Activated T-cell treated with anti-CD3 and anti-CD28 coated beads for 48 hours (primary cell): ENCODE results near the gene C4orf17.
A peak's percentile ranks its signal among the peaks of the same experiment; 100 is the strongest.
"Not testable (repeated sequence)": the region's sequence is repeated elsewhere in the genome, so short reads cannot be mapped to it uniquely, and the experiment has no call there.

Source experiments
- DNase-seq: peaks from one replicate; pipeline ENCODE4 v3.0.0-alpha.2; 2020; ENCODE audit warnings: low read depth

Gene C4orf17

GRCh38 chr4:99510721-99511120, at the start of gene C4orf17:
Gene C4orf17, plus strand, starts transcription at chr4:99511021. Its CDS starts 2,061 bp downstream, at chr4:99513082.
- DNase-seq = no peak

- DNase-seq = no peak
Measured at GRCh38 chr4:99461623-99462401, 49.0 kb upstream of the C4orf17 start.

GRCh38 chr4:99462875-99463464, 47.9 kb upstream of the C4orf17 start:
- peak; percentile 30 for DNase-seq

GRCh38 chr4:99463566-99463965, 47.3 kb upstream of the C4orf17 start:
- no peak for DNase-seq

- DNase-seq = no peak
Measured at GRCh38 chr4:99467887-99468286, 42.9 kb upstream of the C4orf17 start.

GRCh38 chr4:99468889-99469288, 41.9 kb upstream of the C4orf17 start:
- no peak for DNase-seq

- no peak for DNase-seq
Measured at GRCh38 chr4:99471349-99471748, 39.5 kb upstream of the C4orf17 start.

- DNase-seq = no peak
Measured at GRCh38 chr4:99471896-99472295, 38.9 kb upstream of the C4orf17 start.

- DNase-seq = no peak
Measured at GRCh38 chr4:99473131-99473530, 37.7 kb upstream of the C4orf17 start.

GRCh38 chr4:99483636-99484035, 27.2 kb upstream of the C4orf17 start:
- no peak for DNase-seq

GRCh38 chr4:99485212-99485611, 25.6 kb upstream of the C4orf17 start:
- DNase-seq = no peak

GRCh38 chr4:99486648-99487047, 24.2 kb upstream of the C4orf17 start:
- DNase-seq = not testable (repeated sequence)

GRCh38 chr4:99490286-99490685, 20.5 kb upstream of the C4orf17 start:
- DNase-seq = no peak

GRCh38 chr4:99504804-99505502, 5.9 kb upstream of the C4orf17 start:
- no peak for DNase-seq

GRCh38 chr4:99506781-99507180, 4.0 kb upstream of the C4orf17 start:
- no peak for DNase-seq

- no peak for DNase-seq
Measured at GRCh38 chr4:99507349-99507748, 3.5 kb upstream of the C4orf17 start.

GRCh38 chr4:99507762-99508161, 3.1 kb upstream of the C4orf17 start:
- DNase-seq = no peak

- DNase-seq = no peak
Measured at GRCh38 chr4:99518601-99519295, 7.9 kb downstream of the C4orf17 start.

- DNase-seq = no peak
Measured at GRCh38 chr4:99529228-99529627, 18.4 kb downstream of the C4orf17 start.

GRCh38 chr4:99529956-99530355, 19.1 kb downstream of the C4orf17 start:
- no peak for DNase-seq

- not testable (repeated sequence) for DNase-seq
Measured at GRCh38 chr4:99534699-99535098, 23.9 kb downstream of the C4orf17 start.

GRCh38 chr4:99536271-99536670, 25.4 kb downstream of the C4orf17 start:
- DNase-seq = no peak
